GM18498 (cell line): ENCODE data around the gene F8.
"Not testable (repeated sequence)": the region's sequence is repeated elsewhere in the genome, so short reads cannot be mapped to it uniquely, and the experiment has no call there.

ENCODE experiments used
- ATAC-seq: cut with Tn5 transposase; IDR thresholded peaks from one replicate; pipeline ENCODE4 v1.9.1; 2021; ENCODE audit warnings: mild to moderate bottlenecking, moderate library complexity; ENCODE audit not compliant: unreplicated experiment

The F8 gene

DNA sequence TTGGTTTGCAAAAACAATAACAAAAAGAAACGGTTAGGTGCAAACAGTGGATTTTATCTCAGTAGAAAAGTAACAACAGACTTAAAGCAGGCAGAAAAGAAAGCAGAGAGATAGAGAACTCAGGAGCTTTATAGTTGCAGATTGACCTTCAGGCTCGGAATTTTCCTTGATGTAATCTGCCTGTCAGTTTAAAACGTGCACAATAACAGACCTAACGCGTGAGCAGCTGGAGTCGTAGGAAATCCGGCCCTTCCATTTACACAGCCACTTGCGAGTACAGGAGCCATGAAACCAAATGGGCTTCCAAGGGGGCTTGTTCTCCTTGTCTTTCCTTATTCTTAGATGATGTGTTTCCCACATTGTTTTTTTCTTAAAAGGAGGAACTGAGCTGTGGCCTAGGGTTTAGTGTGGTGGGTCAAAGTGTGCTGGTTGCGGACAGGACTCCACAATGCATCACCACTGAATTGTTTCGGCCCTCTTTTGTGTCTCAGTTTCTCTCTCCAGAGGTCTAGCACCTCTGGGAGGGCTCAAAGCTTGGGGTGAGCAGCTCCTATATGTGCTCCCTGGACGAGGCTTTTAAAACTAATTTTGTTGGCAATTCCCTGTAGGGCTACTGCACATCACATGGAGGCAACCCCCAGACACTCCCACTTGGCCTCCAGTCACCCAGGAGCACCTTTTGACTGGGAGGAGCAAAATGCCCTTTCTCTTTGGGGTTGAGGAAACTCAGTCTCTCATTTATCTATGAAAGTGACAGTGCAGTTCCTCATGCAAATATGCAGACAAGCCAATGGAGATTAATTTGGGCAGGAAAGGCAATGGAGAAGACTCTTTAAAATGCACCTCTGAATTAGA is 203.4 kb downstream of the F8 start:
- ATAC-seq = no peak

DNA sequence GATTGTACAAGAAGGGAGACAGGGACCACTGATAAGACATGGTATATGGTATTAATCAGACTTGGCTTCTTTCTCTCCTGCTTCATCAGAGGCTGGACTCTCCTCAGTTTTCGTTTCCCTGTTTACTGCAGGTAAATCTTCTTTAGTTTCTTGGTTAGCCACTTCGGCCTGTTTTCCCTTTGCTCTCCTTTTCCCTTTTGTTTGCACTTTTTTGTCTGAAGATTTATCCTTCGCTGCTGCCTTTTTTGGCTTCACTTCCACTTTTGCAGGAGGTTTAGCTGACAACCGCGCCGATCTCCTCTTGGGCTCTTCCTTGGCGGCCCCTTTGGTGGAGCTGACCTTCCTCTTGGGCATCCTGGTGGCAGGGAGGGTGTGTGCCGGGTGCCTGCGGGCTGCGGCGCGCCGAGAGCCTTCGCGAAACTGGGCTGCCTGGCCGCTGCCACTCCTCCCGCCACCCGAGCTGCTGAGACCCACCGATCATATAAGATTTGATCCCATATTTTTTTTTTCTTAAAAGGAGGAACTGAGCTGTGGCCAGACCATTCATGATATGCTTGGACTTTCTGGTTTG is 205.4 kb downstream of the F8 start:
- ATAC-seq = not testable (repeated sequence)

DNA sequence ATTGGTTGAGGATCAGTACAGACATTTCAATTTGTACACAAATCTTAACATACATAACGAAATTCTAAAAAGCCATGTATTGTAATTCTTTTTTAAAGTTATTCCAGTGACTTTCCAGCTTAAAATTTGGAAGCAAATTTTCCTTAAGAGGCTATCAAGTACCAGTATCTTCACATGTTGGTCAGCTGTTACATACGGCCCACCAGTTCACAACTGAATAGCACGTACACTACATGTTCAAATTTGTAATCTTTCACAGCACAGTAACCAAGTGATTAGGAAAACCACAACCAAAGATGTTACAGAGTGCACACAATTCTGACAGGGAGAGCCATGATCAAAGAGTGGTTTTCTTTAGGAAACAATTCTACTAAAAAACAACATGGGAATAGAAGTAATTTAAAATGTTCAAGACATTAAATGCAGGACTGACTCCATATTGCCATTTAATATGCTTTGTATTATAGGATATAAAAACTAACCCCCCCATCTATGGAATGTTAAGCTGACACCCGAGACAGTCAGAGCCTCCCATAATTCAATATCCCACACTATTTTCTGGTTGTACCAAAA is 206.1 kb downstream of the F8 start:
- ATAC-seq = not testable (repeated sequence)

DNA sequence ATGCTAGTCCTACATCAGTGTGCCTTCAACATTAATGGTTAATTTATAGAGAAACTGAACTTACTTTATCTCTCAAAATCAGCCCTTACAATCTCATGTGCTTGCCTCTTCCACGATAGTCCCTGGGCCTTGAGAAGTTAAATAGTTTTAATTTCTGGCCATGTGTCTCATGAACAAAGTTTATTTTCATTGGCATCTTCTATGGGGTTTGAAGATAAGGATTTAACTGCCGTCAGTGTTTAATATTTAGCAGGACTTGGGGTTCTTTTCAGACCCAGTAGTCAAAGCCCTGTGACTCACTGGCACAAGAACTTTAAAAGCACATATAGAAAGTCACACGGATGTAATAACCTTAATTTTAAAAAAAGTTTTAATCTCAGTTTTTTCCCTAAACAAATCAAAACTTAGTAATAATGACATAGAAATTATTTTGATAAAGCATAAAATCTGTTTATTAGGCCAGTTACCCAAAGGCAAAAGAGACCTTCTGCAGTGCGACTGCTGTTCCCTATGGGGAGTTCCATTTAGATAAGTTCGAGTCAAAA is 207.2 kb downstream of the F8 start:
- no peak for ATAC-seq

DNA sequence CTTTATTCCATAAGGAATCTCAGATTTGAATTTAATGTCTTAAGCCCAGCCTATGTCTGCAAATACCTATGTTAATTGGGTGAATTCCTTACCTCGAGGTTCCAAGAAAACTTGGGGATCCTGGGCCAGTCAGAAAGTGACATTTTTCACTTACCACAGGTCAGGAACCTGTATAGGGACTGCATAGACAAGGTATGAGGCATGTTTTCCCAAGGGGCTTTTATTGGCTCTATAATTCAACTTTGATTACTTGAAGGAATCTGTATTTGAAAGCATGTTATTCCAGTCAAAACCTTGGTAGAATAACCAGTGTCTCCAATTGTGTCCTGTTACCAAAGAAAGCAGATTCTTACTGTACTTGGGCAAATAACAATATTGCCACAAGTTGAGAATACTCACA is 208.7 kb downstream of the F8 start:
- ATAC-seq = no peak

DNA sequence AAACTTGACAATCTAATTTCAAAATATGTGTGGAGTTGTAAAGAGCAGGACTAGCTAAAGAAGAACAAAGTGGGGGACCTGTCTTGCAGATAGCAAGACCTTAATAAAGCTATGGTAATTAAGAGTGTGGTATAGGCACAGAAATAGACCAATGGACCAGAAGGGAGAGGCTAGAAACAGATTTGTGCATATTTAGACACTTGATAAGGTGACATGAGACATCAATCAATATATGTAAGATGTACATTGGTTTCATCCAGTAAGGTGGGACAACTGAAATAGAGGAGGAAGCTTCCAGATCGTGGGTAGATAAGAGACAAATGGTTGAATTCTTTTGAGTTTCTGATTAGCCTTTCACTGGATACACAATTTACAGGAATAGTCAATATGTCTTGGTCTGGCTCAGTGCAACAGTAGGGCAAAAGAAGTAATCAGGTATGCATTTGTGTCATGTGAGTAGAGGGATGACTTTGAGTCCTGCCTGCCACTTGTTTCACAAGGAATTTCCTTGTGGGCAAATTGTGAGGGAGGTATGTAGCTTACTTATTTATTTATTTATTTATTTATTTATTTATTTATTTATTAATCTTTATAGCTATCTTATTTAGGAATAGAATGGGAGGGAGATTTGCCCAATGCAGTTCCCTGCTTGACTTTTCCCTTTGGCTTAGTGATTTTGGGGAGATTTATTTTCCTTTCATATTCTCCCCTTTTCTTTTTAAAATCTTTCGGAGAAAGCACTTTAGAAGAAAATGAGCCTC is 210.0 kb downstream of the F8 start:
- ATAC-seq = no peak

DNA sequence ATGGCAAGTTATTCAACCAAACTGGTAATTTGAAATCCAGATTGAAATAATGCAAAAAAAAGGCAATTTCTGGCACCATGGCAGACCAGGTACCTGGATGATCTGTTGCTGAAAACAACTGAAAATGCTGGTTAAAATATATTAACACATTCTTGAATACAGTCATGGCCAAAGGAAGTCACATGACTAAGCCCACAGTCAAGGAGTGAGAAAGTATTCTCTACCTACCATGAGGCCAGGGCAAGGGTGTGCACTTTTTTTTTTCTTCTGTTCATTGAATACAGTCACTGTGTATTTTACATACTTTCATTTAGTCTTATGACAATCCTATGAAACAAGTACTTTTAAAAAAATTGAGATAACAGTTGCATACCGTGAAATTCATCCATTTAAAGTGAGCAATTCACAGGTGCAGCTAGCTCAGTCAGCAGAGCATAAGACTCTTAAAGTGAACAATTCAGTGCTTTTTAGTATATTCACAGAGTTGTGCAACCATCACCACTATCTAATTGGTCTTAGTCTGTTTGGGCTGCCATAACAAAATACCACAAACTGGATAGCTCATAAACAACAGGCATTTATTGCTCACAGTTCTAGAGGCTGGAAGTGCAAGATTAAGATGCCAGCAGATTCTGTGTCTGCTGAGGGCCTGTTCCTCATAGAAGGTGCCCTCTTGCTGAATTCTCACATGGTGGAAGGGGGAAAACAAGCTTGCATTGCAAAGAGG is 212.4 kb downstream of the F8 start:
- ATAC-seq = no peak

DNA sequence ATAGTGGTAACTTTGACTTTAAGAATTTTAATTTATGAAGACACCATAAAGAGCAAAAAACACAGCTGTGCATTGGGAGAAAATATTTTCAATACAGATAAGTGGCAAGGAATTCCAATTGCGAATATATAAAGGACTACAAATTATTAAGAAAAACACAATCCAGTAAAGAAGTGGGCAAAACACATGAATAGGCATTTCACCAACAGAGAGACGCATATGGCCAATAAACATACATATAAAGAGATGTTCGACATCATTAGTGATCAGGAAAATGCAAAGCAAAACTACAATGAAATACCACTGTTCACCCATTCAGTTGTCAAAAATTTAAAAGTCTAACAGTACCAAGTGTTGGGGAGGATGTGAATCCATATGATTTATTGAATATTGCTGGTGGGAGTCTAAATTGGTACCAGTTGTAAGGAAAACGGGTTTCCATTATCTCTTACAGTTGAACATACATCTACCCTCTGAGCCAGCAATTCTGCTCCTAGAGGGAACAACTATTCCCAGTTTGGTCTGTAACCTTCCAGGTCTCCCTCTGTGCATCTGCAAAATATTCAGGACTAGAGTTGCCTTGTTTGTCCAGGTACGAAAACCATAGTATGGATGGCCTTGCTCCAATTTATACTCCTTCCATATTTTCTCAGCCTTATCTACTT is 215.6 kb downstream of the F8 start:
- no peak for ATAC-seq

DNA sequence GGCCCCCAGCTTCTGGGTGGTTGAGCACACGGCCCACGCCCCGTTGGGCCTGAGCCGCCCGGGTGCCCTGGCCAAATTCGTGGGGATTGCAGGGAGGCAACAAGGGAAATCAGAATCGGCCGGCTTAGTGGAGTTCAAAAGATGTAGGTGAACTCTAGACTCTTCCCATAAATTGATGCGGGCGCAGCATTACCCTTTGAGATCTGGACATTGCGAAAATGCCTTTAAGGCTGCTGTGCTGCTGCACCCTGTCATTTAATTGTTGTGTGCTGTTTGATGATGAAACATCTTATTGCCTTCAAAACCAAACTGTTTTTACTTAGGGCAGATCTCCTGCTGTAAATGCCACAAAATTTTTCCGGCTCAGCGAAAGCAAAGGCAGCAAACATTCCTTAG is 216.8 kb downstream of the F8 start:
- ATAC-seq = no peak

DNA sequence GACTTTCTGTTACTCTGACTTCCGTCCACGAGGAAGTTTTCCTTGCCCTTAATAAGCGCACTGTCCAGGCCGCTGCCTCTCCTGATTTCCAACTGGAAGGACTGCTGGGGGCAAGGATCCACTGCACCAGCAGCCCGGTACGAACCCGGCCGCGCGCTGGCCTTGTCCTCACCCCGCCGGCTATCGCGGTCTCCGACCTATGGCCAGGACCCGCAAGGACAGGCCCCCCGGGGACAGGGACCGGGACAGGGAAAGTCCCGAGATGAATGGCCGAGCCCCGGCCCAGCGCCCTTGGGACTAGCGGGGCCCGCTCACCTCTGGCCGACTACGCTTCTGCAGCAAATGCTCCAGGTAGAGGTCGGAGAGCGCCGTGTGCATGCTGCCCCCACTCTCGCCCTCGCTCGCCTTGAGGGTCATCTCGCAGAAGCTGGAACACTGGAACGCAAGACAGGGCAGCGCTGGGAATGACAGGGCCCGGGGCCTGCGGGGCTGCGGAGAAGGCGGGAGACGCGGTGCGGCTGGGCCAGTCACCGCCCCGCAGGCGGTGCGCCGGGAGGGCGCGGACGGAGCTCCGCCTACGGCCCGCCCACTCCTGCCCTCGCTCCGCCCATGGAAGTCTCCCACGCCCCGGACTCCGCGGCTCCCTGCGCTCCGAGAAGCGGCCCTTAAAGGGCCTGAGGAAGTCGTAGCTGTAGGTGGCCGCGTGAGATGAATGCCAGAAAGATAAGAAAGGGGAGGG is 217.4 kb downstream of the F8 start, which contains the start of gene MPP1:
MPP1 (minus strand) TSS at position 529 of the 739 bp plus-strand sequence; CDS start at position 417, 112 bp downstream.
- ATAC-seq = peak; percentile 99

DNA sequence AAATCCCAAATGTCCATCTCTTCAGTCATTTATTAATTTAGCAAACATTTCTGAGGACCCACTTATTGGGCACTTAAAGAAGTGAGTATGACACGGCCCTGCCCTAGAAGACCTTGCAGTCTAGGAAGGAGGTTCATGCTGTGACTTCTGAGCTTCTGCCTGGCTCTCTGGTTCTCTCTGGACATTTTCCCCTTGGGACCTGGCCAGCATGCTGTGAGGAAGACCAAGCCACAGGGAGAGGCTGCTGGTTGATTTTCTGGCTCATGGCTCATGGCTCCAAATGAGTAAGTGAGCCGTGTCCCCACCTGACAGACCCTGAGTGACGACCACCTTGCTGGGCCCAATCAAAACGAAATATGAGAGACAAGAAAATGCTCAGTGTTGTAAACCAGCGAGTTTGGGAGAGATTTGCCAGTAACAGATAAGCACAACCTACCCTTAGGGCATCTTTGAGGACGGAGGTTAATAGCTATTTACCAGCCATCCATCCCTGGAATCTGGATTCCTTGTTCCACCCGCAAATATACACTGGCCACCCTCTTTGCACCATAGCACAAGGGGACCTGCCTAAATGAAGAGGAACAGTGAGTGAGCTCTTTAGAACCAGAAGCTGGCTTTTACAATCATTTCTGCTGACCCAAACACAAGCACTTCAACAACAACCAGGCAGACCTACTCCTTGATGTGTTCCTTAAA is 218.1 kb downstream of the F8 start:
- no peak for ATAC-seq

DNA sequence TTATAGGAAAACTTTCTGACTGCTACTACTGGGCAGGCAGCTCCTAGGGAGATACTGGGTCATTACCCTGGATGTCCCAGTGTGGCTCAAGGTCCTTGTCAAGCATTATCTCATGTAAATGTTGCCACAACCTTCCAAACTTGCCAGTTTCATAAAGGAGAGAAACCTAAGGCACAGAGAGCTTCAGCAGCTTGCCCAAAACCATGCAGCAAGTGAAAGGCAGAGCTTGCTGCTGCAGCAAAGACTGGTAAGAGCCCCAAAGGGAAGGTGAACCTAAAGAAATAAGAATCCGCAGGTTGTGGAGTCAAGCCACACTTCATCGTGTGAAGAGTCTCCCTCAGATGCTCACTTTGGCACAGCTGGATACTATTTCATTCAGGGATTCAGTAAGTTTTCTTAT is 219.6 kb downstream of the F8 start:
- no peak for ATAC-seq

DNA sequence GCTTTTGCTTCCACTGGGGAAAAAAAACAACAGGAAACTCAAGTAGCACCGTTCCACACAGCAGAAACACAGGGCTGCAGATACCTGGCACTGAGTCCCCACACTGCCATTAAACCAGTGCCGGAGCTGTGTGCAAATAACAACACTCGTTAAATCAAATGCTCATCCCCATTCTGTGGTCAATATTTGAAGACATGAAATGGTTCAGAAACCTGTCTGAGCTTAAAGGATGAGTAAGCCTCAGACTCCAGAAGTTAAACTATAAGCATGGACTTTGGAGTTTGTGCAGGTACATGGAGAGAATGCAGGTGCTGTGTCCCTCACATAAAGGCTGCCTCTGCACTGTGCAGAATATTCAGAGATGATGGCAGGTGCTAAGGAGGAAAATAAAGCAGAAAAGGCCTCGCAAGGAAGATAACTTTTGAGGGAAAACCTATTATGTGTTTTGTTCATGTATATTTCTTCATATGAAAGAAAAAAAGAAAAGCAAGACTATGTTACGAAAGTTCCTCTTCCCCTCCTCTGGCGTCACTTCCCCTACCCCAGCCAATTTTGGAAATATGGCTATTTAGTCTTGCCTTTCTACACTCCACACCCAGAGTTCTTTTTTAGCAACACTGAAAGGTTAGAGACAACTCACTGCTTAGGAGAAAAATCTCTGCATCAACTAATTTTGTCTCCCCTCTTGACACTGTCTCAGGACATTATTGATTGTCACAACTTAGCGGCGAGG is 221.9 kb downstream of the F8 start:
- no peak for ATAC-seq

DNA sequence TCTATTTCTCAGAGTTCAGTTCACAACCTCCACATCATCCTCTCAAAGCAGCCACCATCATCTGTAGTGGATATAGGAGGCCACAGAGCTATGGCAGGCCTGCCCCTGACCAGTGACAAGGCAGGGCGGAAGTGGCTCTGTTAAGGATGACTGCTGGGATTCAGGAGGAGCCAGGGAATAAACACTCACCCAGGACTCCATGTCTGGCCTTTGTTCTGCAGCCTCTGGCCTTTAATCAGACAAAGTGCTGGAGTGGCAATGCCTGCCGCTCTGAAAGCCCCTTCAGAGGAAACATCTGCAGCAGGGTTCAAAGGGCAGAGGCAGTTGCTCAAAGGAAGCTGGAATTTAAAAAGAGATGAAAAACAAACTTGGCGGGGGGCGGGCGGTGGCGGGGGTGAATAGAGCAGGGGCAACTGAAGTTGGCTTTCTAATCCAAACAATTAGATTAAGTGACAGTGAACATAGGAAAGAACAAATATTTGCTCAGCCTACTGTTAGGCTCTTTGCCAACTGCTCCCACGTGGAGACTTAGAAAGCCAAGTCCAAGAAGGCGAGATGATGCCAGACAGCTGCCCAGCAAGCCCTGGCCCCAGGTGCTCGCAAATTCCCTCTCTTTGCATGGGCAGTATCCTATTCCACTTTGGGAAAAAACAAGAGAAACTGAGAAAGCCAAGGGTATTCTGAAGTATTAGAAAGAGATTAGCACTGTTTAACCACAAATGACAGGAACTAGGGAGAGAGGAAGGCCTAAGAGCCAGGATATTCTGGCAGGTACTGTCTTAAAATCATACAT is 222.8 kb downstream of the F8 start:
- ATAC-seq = no peak

DNA sequence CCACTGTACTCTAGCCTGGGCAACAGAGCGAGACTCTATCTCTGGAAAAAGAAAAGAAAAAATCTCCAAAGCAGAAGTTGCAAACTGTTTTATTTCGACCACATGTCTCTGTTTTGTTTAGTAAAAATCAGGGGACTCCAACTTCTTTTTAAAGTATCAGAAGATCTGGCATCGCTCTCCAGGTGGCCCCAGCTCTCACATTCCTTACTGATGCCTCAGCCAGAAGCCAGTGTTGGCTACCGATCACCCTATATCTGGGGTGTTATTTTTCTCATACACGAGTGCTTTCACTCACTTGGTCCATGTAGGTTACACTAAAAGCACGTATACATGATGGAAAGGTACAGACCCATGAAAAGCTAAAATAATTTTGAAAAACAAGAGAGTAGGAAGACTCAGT is 225.5 kb downstream of the F8 start:
- ATAC-seq = no peak

DNA sequence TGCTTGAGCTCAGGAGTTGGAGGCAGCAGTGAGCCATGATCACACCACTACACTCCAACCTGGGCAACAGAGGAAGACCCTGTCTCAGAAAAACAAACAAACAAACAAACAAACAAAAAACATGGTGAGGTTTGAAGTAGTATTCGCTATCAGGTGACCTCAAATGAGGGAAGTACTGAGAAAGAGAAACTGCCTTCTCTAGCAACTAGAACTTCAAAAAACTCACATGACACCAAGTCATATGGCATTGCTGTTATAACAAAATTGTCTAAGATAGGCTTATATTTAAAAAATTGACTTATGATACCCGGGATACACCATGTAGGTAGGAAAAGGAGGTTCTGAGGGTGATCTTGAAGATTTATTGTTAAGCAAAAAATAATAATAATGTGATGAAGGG is 227.5 kb downstream of the F8 start:
- no peak for ATAC-seq

DNA sequence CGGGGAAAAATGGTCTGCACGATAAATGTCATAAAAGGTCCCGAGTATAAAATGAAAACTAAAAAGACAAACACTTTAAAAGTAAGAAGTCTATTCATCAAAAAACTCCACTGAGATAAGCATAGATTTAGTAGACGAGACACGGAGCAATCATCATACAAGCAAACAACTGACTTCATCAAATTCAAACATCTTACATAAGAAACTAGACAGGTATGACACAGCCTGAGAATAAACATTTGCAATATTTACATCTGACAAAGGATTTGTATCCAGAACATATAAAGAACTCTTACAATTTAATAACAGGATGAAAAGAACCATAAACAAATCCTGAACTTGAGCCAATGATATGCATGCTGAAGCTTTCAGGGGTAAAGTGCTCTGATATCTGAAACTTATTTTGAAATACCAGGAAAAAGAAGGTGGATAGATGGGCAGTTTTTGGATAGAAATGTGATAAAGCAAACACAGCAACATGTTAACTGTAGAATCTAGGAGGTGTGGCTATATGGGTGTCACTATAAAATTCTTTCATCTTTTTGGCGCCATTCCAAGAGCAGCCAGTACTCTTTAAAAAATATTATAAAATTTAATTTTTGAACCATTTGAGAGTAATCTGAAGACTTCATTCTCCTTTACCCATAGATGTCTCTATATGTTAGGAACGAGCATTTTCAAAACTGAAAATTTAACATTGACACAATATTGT is 229.3 kb downstream of the F8 start:
- ATAC-seq = no peak
